HG03108 (cell line): ENCODE results near the gene TSEN15.
"Not testable (repeated sequence)": the region's sequence is repeated elsewhere in the genome, so short reads cannot be mapped to it uniquely, and the experiment has no call there.

Experiments used
- ATAC-seq: cut with Tn5 transposase; IDR thresholded peaks from one replicate; pipeline ENCODE4 v1.9.1; 2021; ENCODE audit warnings: moderate library complexity; ENCODE audit not compliant: unreplicated experiment

Gene TSEN15

DNA sequence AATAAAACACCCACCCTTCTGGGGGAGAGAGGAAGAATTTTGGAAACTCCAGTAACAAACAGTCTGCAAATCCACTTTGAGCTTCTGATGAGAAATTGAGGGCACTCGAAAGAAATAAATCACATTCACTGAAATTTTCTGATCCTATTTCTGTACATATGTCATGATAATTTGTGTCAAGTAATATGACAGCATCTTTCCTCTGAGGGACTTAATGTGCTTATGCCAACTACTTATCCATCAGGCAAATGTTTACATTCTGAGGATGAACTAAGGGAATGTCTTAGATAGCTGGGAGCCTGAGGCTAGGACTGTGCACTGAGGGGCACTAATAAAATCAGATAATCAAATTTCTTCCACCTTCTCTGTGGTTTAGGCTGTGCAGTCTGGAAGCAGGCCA is 44.5 kb downstream of the TSEN15 start:
- no peak for ATAC-seq

DNA sequence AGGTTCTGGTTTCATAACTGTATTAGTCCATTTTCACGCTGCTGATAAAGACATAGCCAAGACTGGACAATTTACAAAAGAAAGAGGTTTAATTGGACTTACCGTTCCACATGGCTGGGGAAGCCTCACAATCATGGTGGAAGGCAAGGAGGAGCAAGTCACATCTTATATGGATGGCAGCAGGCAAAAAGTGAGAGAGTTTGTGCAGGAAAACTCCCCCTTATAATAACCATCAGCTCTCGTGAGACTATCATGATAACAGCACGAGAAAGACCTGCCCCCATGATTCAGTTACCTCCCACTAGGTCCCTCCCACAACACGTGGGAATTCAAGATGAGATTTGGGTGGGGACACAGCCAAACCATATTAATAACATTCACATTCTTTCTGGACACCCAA is 45.0 kb downstream of the TSEN15 start:
- ATAC-seq: not testable (repeated sequence)

DNA sequence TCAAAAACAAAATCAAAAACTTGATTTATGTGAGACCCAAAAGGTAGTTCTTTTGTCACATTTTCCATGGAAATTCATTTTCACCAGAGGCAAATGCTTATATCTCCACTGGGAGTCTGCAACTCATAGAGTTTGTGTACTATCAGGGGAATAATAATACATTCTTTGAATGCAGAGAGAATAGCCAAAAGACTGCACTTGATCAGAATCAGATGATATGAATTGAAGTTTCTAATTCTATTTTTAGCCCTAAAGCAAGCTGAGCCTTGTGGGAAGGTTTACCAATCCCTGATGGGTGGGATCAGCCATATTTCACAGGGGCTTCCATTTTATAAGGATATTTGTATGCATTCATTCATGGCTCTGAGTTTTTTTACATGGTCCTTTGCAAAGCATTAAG is 49.6 kb downstream of the TSEN15 start:
- no peak for ATAC-seq

- ATAC-seq: no peak
Observed at GRCh38 chr1:184101571-184101970, 50.0 kb downstream of the TSEN15 start.

GRCh38 chr1:184110272-184111204 is 59.0 kb downstream of the TSEN15 start:
- ATAC-seq: no peak

- ATAC-seq: no peak
Observed at GRCh38 chr1:184112176-184112948, 60.8 kb downstream of the TSEN15 start.

DNA sequence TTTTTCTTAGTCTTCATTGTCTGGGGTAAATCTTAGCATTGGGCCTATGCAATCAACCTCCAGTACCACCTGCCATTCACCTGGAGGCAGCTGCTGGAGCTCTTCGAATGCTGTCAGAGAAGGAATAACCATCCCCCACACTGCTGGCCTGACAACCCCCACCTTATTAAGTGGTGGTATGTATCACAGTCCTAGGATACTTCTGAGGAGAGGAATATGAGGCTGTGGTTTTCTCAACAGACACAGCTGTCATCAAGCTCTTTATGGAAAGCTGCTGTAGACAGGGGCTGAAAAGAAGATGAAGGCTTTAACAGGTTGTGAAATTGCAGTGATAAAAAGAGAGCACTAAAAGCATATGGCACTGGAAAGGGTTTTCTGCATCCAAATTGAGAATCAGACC is 61.7 kb downstream of the TSEN15 start:
- no peak for ATAC-seq

- no peak for ATAC-seq
Observed at GRCh38 chr1:184114818-184115398, 63.4 kb downstream of the TSEN15 start.

- ATAC-seq: no peak
Observed at GRCh38 chr1:184116287-184116686, 64.8 kb downstream of the TSEN15 start.

DNA sequence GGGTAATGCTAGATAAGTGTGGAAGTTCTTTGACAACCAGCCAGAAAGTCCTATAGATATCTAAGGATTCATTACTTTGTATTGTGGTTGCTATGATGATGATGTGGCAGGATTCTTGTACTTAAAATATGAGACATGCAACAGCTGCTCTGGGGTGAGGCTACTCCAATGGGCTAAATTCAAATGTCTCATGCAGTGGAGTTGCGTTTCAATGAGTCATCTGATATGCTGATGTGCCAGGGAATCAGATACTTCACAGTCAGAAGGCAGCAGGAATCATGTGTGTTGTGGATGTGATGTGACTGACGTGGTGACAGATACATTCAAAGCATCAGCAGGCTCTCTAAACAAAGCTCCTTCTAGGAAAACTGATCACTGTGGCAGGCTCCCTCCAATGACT is 66.5 kb downstream of the TSEN15 start:
- ATAC-seq: no peak
